Activated CD4-positive, alpha-beta T cell treated with anti-CD3 and anti-CD28 coated beads, Interleukin-2, amount 50 U/mL, for 16 hours (primary cell): ENCODE data around the gene LDHAL6B.
A peak's percentile ranks its signal among the peaks of the same experiment; 100 is the strongest.

Experiments
- DNase-seq: peaks from one replicate; pipeline ENCODE4 v3.0.0-alpha.2; 2020

Gene LDHAL6B

DNA sequence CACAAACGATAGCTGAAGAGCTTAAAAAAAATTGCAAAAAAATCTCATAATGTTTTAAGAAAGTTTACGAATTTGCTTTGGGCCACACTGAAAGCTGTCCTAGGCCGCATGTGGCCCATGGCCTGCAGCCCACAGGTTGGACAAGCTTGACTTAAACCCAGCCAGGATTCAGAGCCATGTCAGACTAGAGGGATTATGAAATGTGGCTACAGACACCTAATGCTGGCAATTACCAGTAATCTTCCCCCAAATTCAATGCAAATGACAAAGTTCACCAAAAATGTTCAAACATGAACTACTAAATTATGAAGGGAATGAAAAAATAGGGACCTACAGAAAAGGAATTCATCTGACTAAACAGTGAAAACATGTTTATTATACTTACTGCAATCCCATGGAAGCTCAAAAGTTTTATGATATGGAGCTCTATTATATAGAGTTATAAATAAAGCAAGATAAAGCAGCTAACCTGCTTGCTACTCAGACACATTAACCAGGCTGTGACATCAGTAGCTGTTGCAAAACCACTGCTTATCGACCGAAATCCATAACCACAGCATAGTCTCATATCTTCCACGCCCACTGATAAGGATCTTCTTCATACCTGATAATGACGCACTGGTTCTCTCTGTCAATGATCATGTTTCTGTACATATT, 49.2 kb downstream of the LDHAL6B start:
- DNase-seq = peak; percentile 73

- no peak for DNase-seq
These were observed 49.8 kb downstream of the LDHAL6B start for GRCh38 chr15:59256482-59256881.

GRCh38 chr15:59257140-59257539, 50.5 kb downstream of the LDHAL6B start:
- no peak for DNase-seq
